Upper lobe of left lung (tissue), 6 donors: ENCODE measurements around the gene ADRA2C. TPM values are rescaled to one million over a fixed set of nuclear protein-coding genes. Genes with fewer than 3 reads are reported as not detected.
A peak's percentile ranks its signal among the peaks of the same experiment; 100 is the strongest.

ENCODE experiments used
- ATAC-seq, 2 donors: fragments of 200-7000 bp; cut with Tn5 transposase; one replicate each; pipeline ENCODE4 v1.9.1; 2022; ENCODE audit warnings: mild to moderate bottlenecking in 2 of 2, moderate library complexity in 2 of 2; ENCODE audit not compliant: low FRiP score in 2 of 2
- DNase-seq, 2 donors: peaks; one replicate each; pipeline ENCODE4 v3.0.0-alpha.2; 2019 to 2020
- H3K27ac ChIP-seq, 4 donors: fragments of 200-600 bp; sonication (generic); one replicate each; pipeline ENCODE4 v1.5.1; 2016 to 2019
- H3K27me3 ChIP-seq, 4 donors: fragments of 200-600 bp; sonication (generic); one replicate each; pipeline ENCODE4 v1.5.1; 2017 to 2019
- H3K36me3 ChIP-seq, 4 donors: fragments of 200-600 bp; sonication (generic); one replicate each; pipeline ENCODE4 v1.5.1; 2016 to 2019
- H3K4me1 ChIP-seq, 4 donors: fragments of 200-600 bp; sonication (generic); one replicate each; pipeline ENCODE4 v1.5.1; 2018 to 2019
- H3K4me3 ChIP-seq, 4 donors: fragments of 200-600 bp; sonication (generic); one replicate each; pipeline ENCODE4 v1.5.1; 2017 to 2019; ENCODE audit warnings: mild to moderate bottlenecking in 2 of 4, moderate library complexity in 1 of 4
- H3K9me3 ChIP-seq, 4 donors: fragments of 200-600 bp; sonication (generic); one replicate each; pipeline ENCODE4 v1.5.1; 2018 to 2019
- CTCF ChIP-seq, 6 experiments: fragments of 450-650 bp in 4 of 6; fragments of 200-600 bp in 2 of 6; sonication (generic) in 2 of 6; IDR thresholded peaks; one replicate each; pipeline ENCODE4 v1.5.1; 2016 to 2019; ENCODE audit warnings: antibody characterized with exemption in 6 of 6
- EP300 ChIP-seq, 4 donors: sonication (generic); formaldehyde crosslinking; IDR thresholded peaks; one replicate each; pipeline ENCODE4 v1.5.1; 2017; ENCODE audit warnings: antibody characterized with exemption in 4 of 4, control low read depth in 2 of 4
- POLR2A ChIP-seq, 4 donors: fragments of 450-650 bp; IDR thresholded peaks; one replicate each; pipeline ENCODE4 v1.5.1; 2016 to 2017; ENCODE audit warnings: antibody characterized with exemption in 4 of 4, mild to moderate bottlenecking in 2 of 4
- POLR2AphosphoS5 ChIP-seq, 2 donors: sonication (generic); formaldehyde crosslinking; IDR thresholded peaks; one replicate each; pipeline ENCODE4 v1.5.1; 2017; ENCODE audit warnings: antibody characterized with exemption in 2 of 2
- WGBS, 2 donors: methylation state at CpG; one replicate each; pipeline ENCODE4 v1.1.5; 2017 to 2018; 5-methylcytosine and 5-hydroxymethylcytosine counted together
- total RNA-seq, 6 donors: library from RNA; depleted of rRNA in 4 of 6; stranded (reverse); fragments of >200 nt in 4 of 6; gene quantifications; one replicate each; pipeline versions ENCODE4 v1.1.0 to v1.2.1, GENCODE V29; 2016 to 2021
- donor health status: DM: no; HTN: no; CAD: no; lungs with moderate emphysema.
- donor health status: DM: no; HTN: yes; CAD: no; lungs with severe emphysema.

ADRA2C gene
- total RNA-seq, 6 donors from 2014 or later = 1.2 to 6.3 (median 2.2) TPM

GRCh38 chr4:3805026-3805425 is 38.8 kb downstream of the ADRA2C start:
- ATAC-seq = no peak
- Histone ChIP-seq H3K27me3 (no peaks in the 10 kb centered on the region), H3K36me3 (no peaks in the 10 kb centered on the region), H3K4me1 (no peaks in the 10 kb centered on the region), H3K27ac (no peak overlapping the region), H3K4me3 (no peak overlapping the region), H3K9me3 (no peaks in the 10 kb centered on the region)
- no peak for TF ChIP-seq POLR2A (IDR thresholded peaks at IDR 0.05)
- TF ChIP-seq POLR2AphosphoS5 (IDR thresholded peaks at IDR 0.05) = no peak
- no peak for TF ChIP-seq EP300 (IDR thresholded peaks at IDR 0.05)
- TF ChIP-seq CTCF (IDR thresholded peaks at IDR 0.05) = no peak
- 81 to 85% methylated on average over 7 to 8 of the region's 8 CpGs for WGBS, 2 donors
- DNase-seq = no peak

GRCh38 chr4:3805731-3806130 is 39.5 kb downstream of the ADRA2C start:
- Histone ChIP-seq H3K4me1 (no peaks in the 10 kb centered on the region), H3K36me3 (no peaks in the 10 kb centered on the region), H3K27me3 (no peaks in the 10 kb centered on the region), H3K4me3 (no peak overlapping the region), H3K27ac (no peak overlapping the region), H3K9me3 (no peaks in the 10 kb centered on the region)
- WGBS, 2 donors = 82 to 87% methylated on average over 4 to 11 of the region's 11 CpGs
- no peak for ATAC-seq
- TF ChIP-seq POLR2AphosphoS5 (IDR thresholded peaks at IDR 0.05) (no peak), POLR2A (IDR thresholded peaks at IDR 0.05) (no peak), EP300 (IDR thresholded peaks at IDR 0.05) (no peak), CTCF (IDR thresholded peaks at IDR 0.05) (no peak)
- peak in 1 of 2 donors; percentile 35 for DNase-seq

GRCh38 chr4:3807311-3807710 is 41.1 kb downstream of the ADRA2C start:
- no peaks in the 10 kb centered on the region for H3K9me3 ChIP-seq
- 52 to 53% methylated on average over 6 of the region's 6 CpGs for WGBS, 2 donors
- H3K27me3 ChIP-seq = no peaks in the 10 kb centered on the region
- ATAC-seq = no peak
- TF ChIP-seq EP300 (IDR thresholded peaks at IDR 0.05) = no peak
- no peak for TF ChIP-seq CTCF (IDR thresholded peaks at IDR 0.05)
- TF ChIP-seq POLR2AphosphoS5 (IDR thresholded peaks at IDR 0.05) = no peak
- no peak for TF ChIP-seq POLR2A (IDR thresholded peaks at IDR 0.05)
- H3K4me1 ChIP-seq = no peaks in the 10 kb centered on the region
- DNase-seq = no peak
- H3K27ac ChIP-seq = no peak overlapping the region
- no peaks in the 10 kb centered on the region for H3K36me3 ChIP-seq
- H3K4me3 ChIP-seq = no peak overlapping the region

- Histone ChIP-seq H3K4me1 (no peaks in the 10 kb centered on the region), H3K9me3 (no peaks in the 10 kb centered on the region), H3K27me3 (no peaks in the 10 kb centered on the region), H3K36me3 (no peaks in the 10 kb centered on the region), H3K4me3 (no peak overlapping the region), H3K27ac (no peak overlapping the region)
- no peak for TF ChIP-seq POLR2A (IDR thresholded peaks at IDR 0.05)
- TF ChIP-seq CTCF (IDR thresholded peaks at IDR 0.05) = no peak
- TF ChIP-seq POLR2AphosphoS5 (IDR thresholded peaks at IDR 0.05) = no peak
- no peak for TF ChIP-seq EP300 (IDR thresholded peaks at IDR 0.05)
- ATAC-seq = no peak
- DNase-seq = no peak
- WGBS, 2 donors = 21 to 24% methylated on average over 14 of the region's 14 CpGs
Observed at GRCh38 chr4:3807822-3808496, 41.8 kb downstream of the ADRA2C start.

- no peak overlapping the region for H3K27ac ChIP-seq
- H3K4me3 ChIP-seq = no peak overlapping the region
- no peaks in the 10 kb centered on the region for H3K27me3 ChIP-seq
- no peaks in the 10 kb centered on the region for H3K36me3 ChIP-seq
- H3K9me3 ChIP-seq = no peaks in the 10 kb centered on the region
- 51 to 61% methylated on average over 5 of the region's 5 CpGs for WGBS, 2 donors
- ATAC-seq (no peak), DNase-seq (no peak)
- TF ChIP-seq POLR2AphosphoS5 (IDR thresholded peaks at IDR 0.05) (no peak), EP300 (IDR thresholded peaks at IDR 0.05) (no peak), POLR2A (IDR thresholded peaks at IDR 0.05) (no peak), CTCF (IDR thresholded peaks at IDR 0.05) (no peak)
- H3K4me1 ChIP-seq = no peaks in the 10 kb centered on the region
Observed at GRCh38 chr4:3808597-3808996, 42.4 kb downstream of the ADRA2C start.
